ENCODE results near the gene TSPAN11. TPM values are rescaled to one million over a fixed set of nuclear protein-coding genes. Genes with fewer than 3 reads are reported as not detected.

TSPAN11 gene
- total and polyA plus RNA-seq, 5 donors: 2.8 to 4.9 (median 4.0) TPM

GRCh38 chr12:31035226-31035625 lies 108.7 kb downstream of the TSPAN11 start:
- intact Hi-C loops (cut with DNase I): no loop called here
- no peak for ATAC-seq
- WGBS: 71% methylated on average over 4 of the region's 4 CpGs
- DNase-seq: no peak
- no peak overlapping the region for H3K4me3 ChIP-seq (ENCODE audit: low read length)
- H3K4me1 ChIP-seq (ENCODE audit: control insufficient read depth, insufficient read depth, low read length): peaks cover 2% of the 10 kb centered on the region
- H3K27me3 ChIP-seq (ENCODE audit: control insufficient read depth, insufficient read depth): no peaks in the 10 kb centered on the region
- no peaks in the 10 kb centered on the region for H3K9me3 ChIP-seq (ENCODE audit: control insufficient read depth, low read length)
- H3K27ac ChIP-seq (ENCODE audit: low read length): no peak overlapping the region

GRCh38 chr12:31035967-31036665 lies 109.6 kb downstream of the TSPAN11 start:
- Histone ChIP-seq H3K9me3 (ENCODE audit: control insufficient read depth, low read length) (no peaks in the 10 kb centered on the region), H3K4me1 (ENCODE audit: control insufficient read depth, insufficient read depth, low read length) (peaks cover 2% of the 10 kb centered on the region), H3K27ac (ENCODE audit: low read length) (no peak overlapping the region), H3K27me3 (ENCODE audit: control insufficient read depth, insufficient read depth) (no peaks in the 10 kb centered on the region), H3K4me3 (ENCODE audit: low read length) (no peak overlapping the region)
- intact Hi-C loops (cut with DNase I): no loop called here
- DNase-seq: no peak
- no peak for ATAC-seq
- WGBS: 80% methylated on average over 4 of the region's 4 CpGs

GRCh38 chr12:31037028-31037427 lies 110.5 kb downstream of the TSPAN11 start:
- no peak for DNase-seq
- H3K27ac ChIP-seq (ENCODE audit: low read length): no peak overlapping the region
- H3K9me3 ChIP-seq (ENCODE audit: control insufficient read depth, low read length): no peaks in the 10 kb centered on the region
- no peaks in the 10 kb centered on the region for H3K27me3 ChIP-seq (ENCODE audit: control insufficient read depth, insufficient read depth)
- peak; percentile 15 to 66 for ATAC-seq
- 81% methylated on average over 1 of the region's 1 CpG for WGBS
- intact Hi-C loops (cut with DNase I): no loop called here
- peaks cover 2% of the 10 kb centered on the region for H3K4me1 ChIP-seq (ENCODE audit: control insufficient read depth, insufficient read depth, low read length)
- no peak overlapping the region for H3K4me3 ChIP-seq (ENCODE audit: low read length)

- ATAC-seq: no peak
- Histone ChIP-seq H3K4me3 (ENCODE audit: low read length) (no peak overlapping the region), H3K27ac (ENCODE audit: low read length) (no peak overlapping the region), H3K27me3 (ENCODE audit: control insufficient read depth, insufficient read depth) (no peaks in the 10 kb centered on the region), H3K4me1 (ENCODE audit: control insufficient read depth, insufficient read depth, low read length) (peaks cover 2% of the 10 kb centered on the region), H3K9me3 (ENCODE audit: control insufficient read depth, low read length) (no peaks in the 10 kb centered on the region)
- intact Hi-C loops (cut with DNase I): no loop called here
- DNase-seq: no peak
- 86% methylated on average over 2 of the region's 2 CpGs for WGBS
Observed at GRCh38 chr12:31037931-31038330, 111.4 kb downstream of the TSPAN11 start.

- intact Hi-C loops (cut with DNase I): no loop called here
- peak overlapping the region; percentile 17 for H3K27ac ChIP-seq (ENCODE audit: low read length)
- no peaks in the 10 kb centered on the region for H3K4me1 ChIP-seq (ENCODE audit: control insufficient read depth, insufficient read depth, low read length)
- ATAC-seq (peak; percentile 31 to 36), DNase-seq (peak in 2 of 3 donors; percentile 31 to 79)
- no peaks in the 10 kb centered on the region for H3K27me3 ChIP-seq (ENCODE audit: control insufficient read depth, insufficient read depth)
- WGBS: 70% methylated on average over 8 of the region's 8 CpGs
- no peak overlapping the region for H3K4me3 ChIP-seq (ENCODE audit: low read length)
- H3K9me3 ChIP-seq (ENCODE audit: control insufficient read depth, low read length): no peaks in the 10 kb centered on the region
Observed at GRCh38 chr12:31041033-31041564, 114.6 kb downstream of the TSPAN11 start.

Other genes starting within 250 kb of the TSPAN11 start
- 10 to 100 TPM; 26.5 to 30.8 (median 29.4) TPM for gene IPO8, start 230.9 kb upstream of the TSPAN11 start, total RNA-seq
- 7.8 TPM for gene IPO8, start 230.9 kb upstream of the TSPAN11 start, polyA plus RNA-seq
- 10 to 100 TPM; 23.7 to 39.6 (median 30.5) TPM for gene CAPRIN2, start 171.8 kb upstream of the TSPAN11 start, total RNA-seq
- 18.6 TPM for gene CAPRIN2, start 171.8 kb upstream of the TSPAN11 start, polyA plus RNA-seq
- 10 to 100 TPM in 2 of 4 donors, 1 to 10 TPM in 2; 5.4 to 16.5 (median 10.9) TPM for gene DDX11, start 147.1 kb downstream of the TSPAN11 start, total RNA-seq
- 7.8 TPM for gene DDX11, start 147.1 kb downstream of the TSPAN11 start, polyA plus RNA-seq

Measured in right cardiac atrium (tissue), 5 donors.